22Rv1 (cell line): ENCODE results near the gene PLB1.

Source experiments
- H3K27ac ChIP-seq: fragments of 450-650 bp; 2 replicates; pipeline ENCODE4 v1.5.1; 2017
- CTCF ChIP-seq: fragments of 450-650 bp; IDR thresholded peaks from 2 replicates; pipeline ENCODE4 v1.5.1; 2017; ENCODE audit warnings: mild to moderate bottlenecking
- ZFX ChIP-seq: fragments of 450-650 bp; IDR thresholded peaks from 2 replicates; pipeline ENCODE4 v1.6.1; 2017; ENCODE audit warnings: antibody characterized with exemption, borderline replicate concordance

PLB1 gene

DNA sequence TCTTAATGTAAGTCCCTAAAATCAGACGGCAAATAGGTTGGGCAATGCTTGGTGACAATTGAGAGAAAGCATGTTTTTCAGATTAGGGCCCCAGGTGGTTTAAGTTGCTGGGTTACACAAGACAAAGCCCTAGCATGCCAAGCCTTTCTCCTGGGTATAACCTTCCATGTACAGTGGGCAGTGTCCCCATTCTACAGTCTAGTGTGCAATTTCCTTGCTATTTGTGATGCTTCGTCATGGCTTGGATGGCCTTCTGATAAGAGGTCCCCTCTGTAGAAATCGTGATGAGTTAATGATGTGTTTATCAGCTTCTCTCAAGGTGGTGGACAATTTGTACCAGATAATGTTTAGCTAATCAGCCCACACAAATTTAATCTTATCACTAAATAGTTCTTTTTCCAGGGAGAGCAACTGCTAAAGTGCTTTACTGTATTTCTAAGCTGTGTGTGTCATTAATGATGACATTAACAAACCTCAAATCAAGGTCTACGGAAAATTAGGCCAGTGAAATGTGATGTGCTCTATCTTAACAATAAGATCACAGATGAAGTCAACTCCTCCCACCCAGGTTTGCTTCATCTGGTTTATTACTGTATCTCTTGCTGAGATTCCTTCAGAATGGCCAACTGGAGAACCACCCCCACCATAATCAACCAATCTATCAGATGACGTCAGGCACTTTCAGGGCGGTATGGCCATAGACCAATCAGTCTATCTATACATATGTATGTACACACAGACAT lies 61.7 kb downstream of the PLB1 start:
- no peak for TF ChIP-seq CTCF
- TF ChIP-seq ZFX, result no peak
- H3K27ac ChIP-seq, result no peak overlapping the region

- TF ChIP-seq CTCF (no peak), ZFX (no peak)
Observed at GRCh38 chr2:28558158-28558820, 62.4 kb downstream of the PLB1 start.

DNA sequence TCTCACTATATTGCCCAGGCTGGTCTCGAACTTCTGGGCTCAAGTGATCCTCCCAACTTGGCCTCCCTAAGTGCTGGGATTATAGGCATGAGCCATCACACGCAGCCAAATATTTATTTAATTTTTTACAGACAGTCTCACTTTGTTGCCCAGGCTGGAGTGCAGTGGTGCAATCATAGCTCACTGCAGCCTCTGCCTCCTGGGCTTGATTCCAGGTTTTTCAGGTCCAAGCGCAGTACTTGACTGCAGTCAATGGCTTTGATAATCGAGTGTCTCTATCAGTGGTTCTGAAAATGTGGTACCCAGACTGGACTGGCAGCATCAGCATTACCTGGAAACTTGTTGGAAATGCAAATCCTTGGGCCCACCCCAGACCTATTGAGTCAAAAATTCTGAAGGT lies 63.1 kb downstream of the PLB1 start:
- no peak overlapping the region for H3K27ac ChIP-seq
- TF ChIP-seq ZFX (no peak), CTCF (no peak)

More at GRCh38 chr2:28558158-28558820, 62.4 kb downstream of the PLB1 start:
- H3K27ac ChIP-seq, result no peak overlapping the region

- H3K27ac ChIP-seq, result no peak overlapping the region
- TF ChIP-seq CTCF, result no peak
- no peak for TF ChIP-seq ZFX
Observed at GRCh38 chr2:28563869-28564268, 68.0 kb downstream of the PLB1 start.

- no peak for TF ChIP-seq ZFX
- TF ChIP-seq CTCF, result no peak
- no peak overlapping the region for H3K27ac ChIP-seq
Observed at GRCh38 chr2:28564346-28564745, 68.5 kb downstream of the PLB1 start.

- H3K27ac ChIP-seq, result no peak overlapping the region
- no peak for TF ChIP-seq ZFX
Observed at GRCh38 chr2:28565033-28565432, 69.2 kb downstream of the PLB1 start.

GRCh38 chr2:28565720-28566295 lies 69.9 kb downstream of the PLB1 start:
- H3K27ac ChIP-seq, result no peak overlapping the region

More at GRCh38 chr2:28565720-28566295, 69.9 kb downstream of the PLB1 start:
- TF ChIP-seq ZFX (no peak), CTCF (no peak)
